Measurements from ENCODE around the gene NALCN. TPM values are rescaled to one million over a fixed set of nuclear protein-coding genes. Genes with fewer than 3 reads are reported as not detected.

NALCN gene
- total and polyA plus RNA-seq, 12 donors: 1.4 to 8.3 (median 3.1) TPM

DNA sequence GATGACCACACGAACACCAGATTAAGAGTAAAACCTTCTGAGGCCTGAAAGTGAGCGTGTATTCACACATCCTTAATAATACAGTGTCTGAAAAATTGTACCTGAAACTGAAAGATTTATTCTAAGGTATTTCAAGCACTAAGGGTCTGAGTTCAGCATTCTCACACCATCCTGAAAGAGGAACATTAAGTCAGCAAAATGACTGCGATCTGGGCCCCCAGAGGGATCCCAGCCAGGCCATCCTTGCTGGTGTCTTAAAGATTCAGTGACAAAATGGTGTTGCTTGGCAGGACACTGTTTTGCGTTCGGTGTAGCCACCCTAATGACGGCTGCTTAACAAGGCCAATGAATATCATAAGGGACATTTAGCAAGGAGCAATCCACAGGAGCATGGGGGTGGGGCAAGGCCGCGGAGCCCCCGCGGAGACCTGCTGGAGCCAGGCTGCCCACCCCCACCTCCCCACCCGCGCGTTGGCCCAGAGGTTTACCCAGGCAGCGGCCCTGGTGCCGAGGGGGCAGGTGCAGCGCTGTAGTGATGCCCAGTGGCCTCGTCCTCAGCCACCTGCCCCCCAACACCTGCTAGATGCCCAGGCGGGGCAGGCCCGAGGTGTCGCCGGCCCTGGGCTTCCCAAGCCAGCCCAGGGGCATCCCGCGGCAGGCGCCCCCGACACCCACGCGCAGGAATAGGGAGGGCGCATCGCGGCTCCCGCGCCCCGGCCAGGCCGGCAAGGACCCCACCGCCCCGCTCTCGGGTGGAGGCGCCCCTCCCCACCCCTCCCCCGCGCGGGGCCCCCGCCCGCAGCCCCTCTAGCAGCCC lies 742 bp downstream of the NALCN start:
- no peak for TF ChIP-seq POLR2A (IDR thresholded peaks at IDR 0.05)
- TF ChIP-seq, protein P1, sequence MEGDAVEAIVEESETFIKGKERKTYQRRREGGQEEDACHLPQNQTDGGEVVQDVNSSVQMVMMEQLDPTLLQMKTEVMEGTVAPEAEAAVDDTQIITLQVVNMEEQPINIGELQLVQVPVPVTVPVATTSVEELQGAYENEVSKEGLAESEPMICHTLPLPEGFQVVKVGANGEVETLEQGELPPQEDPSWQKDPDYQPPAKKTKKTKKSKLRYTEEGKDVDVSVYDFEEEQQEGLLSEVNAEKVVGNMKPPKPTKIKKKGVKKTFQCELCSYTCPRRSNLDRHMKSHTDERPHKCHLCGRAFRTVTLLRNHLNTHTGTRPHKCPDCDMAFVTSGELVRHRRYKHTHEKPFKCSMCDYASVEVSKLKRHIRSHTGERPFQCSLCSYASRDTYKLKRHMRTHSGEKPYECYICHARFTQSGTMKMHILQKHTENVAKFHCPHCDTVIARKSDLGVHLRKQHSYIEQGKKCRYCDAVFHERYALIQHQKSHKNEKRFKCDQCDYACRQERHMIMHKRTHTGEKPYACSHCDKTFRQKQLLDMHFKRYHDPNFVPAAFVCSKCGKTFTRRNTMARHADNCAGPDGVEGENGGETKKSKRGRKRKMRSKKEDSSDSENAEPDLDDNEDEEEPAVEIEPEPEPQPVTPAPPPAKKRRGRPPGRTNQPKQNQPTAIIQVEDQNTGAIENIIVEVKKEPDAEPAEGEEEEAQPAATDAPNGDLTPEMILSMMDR (IDR thresholded peaks at IDR 0.05): no peak
- Histone ChIP-seq H3K27ac (peak overlapping the region in 2 of 5 donors; percentile 66 to 84), H3K27me3 (peaks cover 4% of the 10 kb centered on the region), H3K4me3 (peak overlapping the region in 2 of 4 donors; percentile 26 to 77), H3K9me3 (replicated peaks in 1 of 3) (no peaks in the 10 kb centered on the region), H3K36me3 (replicated peaks in 1 of 2) (no peaks in the 10 kb centered on the region), H3K4me1 (replicated peaks in 1 of 2) (peaks cover 0 to 5% of the 10 kb centered on the region in 2 donors)
- intact Hi-C loops (cut with DNase I): no loop called here
- peak in 1 of 7 donors; percentile 54 for DNase-seq
- 12 to 63% (median 29%) methylated on average over 5 to 43 of the region's 43 CpGs for WGBS, 4 donors

DNA sequence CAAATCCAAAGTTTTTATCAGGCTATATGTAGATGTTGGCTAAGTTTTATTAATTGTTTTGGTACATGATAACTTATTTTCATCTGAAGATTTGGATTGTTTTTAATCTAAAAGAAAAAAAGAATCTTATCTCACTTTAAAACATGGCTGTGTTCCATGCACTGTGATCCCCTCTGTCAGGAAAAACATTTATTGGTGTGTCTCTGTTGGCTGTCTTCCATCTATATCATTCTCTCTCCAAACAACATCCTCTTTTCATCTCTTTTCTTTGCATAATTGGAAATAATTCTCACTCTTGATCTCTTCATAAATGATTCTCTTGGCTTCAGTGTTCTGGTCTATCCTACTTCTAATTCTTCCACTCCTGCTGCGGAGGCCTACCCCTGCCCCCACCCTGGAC lies 4.2 kb downstream of the NALCN start:
- intact Hi-C loops (cut with DNase I): no loop called here
- H3K4me3 ChIP-seq: no peak overlapping the region
- TF ChIP-seq, protein P1 (IDR thresholded peaks at IDR 0.05): no peak
- TF ChIP-seq POLR2A (IDR thresholded peaks at IDR 0.05): no peak
- H3K27me3 ChIP-seq: peaks cover 4% of the 10 kb centered on the region
- no peak for DNase-seq
- peaks cover 0 to 5% of the 10 kb centered on the region in 2 donors for H3K4me1 ChIP-seq (replicated peaks in 1 of 2)
- WGBS, 4 donors: 63 to 86% (median 76%) methylated on average over 1 of the region's 1 CpG
- H3K9me3 ChIP-seq (replicated peaks in 1 of 3): no peaks in the 10 kb centered on the region
- H3K27ac ChIP-seq: no peak overlapping the region
- no peaks in the 10 kb centered on the region for H3K36me3 ChIP-seq (replicated peaks in 1 of 2)

DNA sequence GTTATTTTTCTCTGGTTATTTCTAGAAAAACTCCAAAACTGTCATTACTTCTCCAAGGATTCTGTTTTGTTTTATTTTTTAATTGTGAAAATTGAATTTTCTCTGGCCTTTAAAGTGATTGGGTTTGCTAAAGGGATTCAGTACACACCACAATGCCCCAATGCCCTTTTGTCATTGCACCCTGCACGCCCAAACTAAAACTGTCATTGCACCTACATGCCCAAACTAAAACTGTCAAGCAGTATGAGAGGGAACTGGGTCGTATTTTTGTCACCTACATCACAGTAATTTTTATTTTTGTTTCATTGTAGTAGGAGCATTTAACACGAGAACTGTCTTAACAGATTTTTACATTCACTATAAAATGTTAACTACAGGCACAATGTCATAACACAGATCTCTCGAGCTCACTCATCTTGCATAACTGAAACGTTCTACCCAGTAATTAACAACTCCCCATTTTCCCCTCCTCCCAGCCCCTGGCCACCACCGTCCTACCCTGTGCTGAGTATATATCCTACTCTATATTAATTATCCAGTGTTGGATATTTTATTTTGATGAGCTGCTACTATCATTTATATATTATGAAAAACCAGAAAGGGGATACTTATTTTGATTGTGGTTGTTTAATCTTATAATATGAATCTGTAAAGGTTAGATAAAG lies 7.2 kb downstream of the NALCN start:
- H3K36me3 ChIP-seq (replicated peaks in 1 of 2): no peaks in the 10 kb centered on the region
- H3K4me3 ChIP-seq: no peak overlapping the region
- H3K27me3 ChIP-seq: no peaks in the 10 kb centered on the region
- TF ChIP-seq, protein P1 (IDR thresholded peaks at IDR 0.05): no peak
- TF ChIP-seq POLR2A (IDR thresholded peaks at IDR 0.05): no peak
- no peaks in the 10 kb centered on the region for H3K4me1 ChIP-seq (replicated peaks in 1 of 2)
- 75 to 84% (median 79%) methylated on average over 6 of the region's 6 CpGs for WGBS, 4 donors
- DNase-seq: no peak
- intact Hi-C loops (cut with DNase I): no loop called here
- peak overlapping the region in 1 of 5 donors; percentile 14 for H3K27ac ChIP-seq
- no peaks in the 10 kb centered on the region for H3K9me3 ChIP-seq (replicated peaks in 1 of 3)

DNA sequence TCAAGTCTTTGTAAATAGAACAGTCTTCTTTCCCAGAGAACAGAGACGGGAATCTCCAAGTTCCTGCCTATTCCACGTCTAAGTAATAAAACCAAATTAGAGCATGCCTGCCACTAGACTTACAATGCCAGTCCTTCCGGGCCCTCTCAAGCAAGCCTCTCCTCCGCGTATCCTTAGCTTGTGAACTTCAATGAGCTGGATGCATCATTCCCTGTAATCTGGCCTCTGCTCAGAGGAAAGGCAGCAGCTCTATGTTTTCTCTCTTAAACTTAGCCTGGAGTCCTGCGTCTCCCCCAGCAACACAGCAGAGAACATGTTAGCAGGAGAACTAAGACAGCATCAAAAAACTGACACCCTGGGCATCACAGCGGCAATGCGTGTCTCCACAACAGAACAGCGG lies 8.2 kb downstream of the NALCN start:
- no peaks in the 10 kb centered on the region for H3K27me3 ChIP-seq
- H3K4me3 ChIP-seq: no peak overlapping the region
- intact Hi-C loops (cut with DNase I): no loop called here
- H3K9me3 ChIP-seq (replicated peaks in 1 of 3): no peaks in the 10 kb centered on the region
- no peaks in the 10 kb centered on the region for H3K36me3 ChIP-seq (replicated peaks in 1 of 2)
- no peak for TF ChIP-seq POLR2A (IDR thresholded peaks at IDR 0.05)
- TF ChIP-seq, protein P1 (IDR thresholded peaks at IDR 0.05): no peak
- 72 to 77% (median 74%) methylated on average over 9 of the region's 9 CpGs for WGBS, 4 donors
- DNase-seq: no peak
- peak overlapping the region in 1 of 5 donors; percentile 14 for H3K27ac ChIP-seq
- no peaks in the 10 kb centered on the region for H3K4me1 ChIP-seq (replicated peaks in 1 of 2)

All from adrenal gland (tissue), 12 donors.